Adrenal gland (tissue), 12 donors: ENCODE results near the gene TMEM108. TPM values are rescaled to one million over a fixed set of nuclear protein-coding genes. Genes with fewer than 3 reads are reported as not detected.
"Not testable (repeated sequence)": the region's sequence is repeated elsewhere in the genome, so short reads cannot be mapped to it uniquely, and the experiment has no call there.

ENCODE experiments used
- DNase-seq, 7 donors: peaks; one replicate each; pipeline ENCODE4 v3.0.0-alpha.2; 2019 to 2020
- H3K27ac ChIP-seq, 5 donors: fragments of 200-600 bp; sonication (generic) in 4 of 5; 1 replicate in 3 of 5; 2 replicates in 2 of 5; pipeline versions ENCODE4 v1.5.1 to v1.8.0; 2016 to 2020; ENCODE audit warnings: mild to moderate bottlenecking in 1 of 5
- H3K27me3 ChIP-seq: fragments of 200-600 bp; 2 replicates; pipeline ENCODE4 v1.8.0; 2021
- H3K36me3 ChIP-seq, 2 donors: fragments of 200-600 bp; replicated peaks in 1 of 2; 1 replicate in 1 of 2; 2 replicates in 1 of 2; pipeline versions ENCODE4 v1.5.1 to v1.8.0; 2018 to 2022
- H3K4me1 ChIP-seq, 2 donors: fragments of 200-600 bp; replicated peaks in 1 of 2; 1 replicate in 1 of 2; 2 replicates in 1 of 2; pipeline versions ENCODE4 v1.5.1 to v1.8.0; 2018 to 2021
- H3K4me3 ChIP-seq, 4 donors: fragments of 200-600 bp; sonication (generic) in 3 of 4; one replicate each; pipeline ENCODE4 v1.5.1; 2016 to 2018
- H3K9me3 ChIP-seq, 3 donors: fragments of 200-600 bp; sonication (generic) in 1 of 3; replicated peaks in 1 of 3; 1 replicate in 2 of 3; 2 replicates in 1 of 3; pipeline versions ENCODE4 v1.5.1 to v1.8.0; 2016 to 2021
- CTCF ChIP-seq, 6 experiments: fragments of 450-650 bp in 4 of 6; fragments of 200-600 bp in 2 of 6; sonication (generic) in 1 of 6; IDR thresholded peaks; 1 replicate in 5 of 6; 2 replicates in 1 of 6; pipeline versions ENCODE4 v1.5.1 to v1.8.0; 2016 to 2021; ENCODE audit warnings: antibody characterized with exemption in 6 of 6, mild to moderate bottlenecking in 2 of 6, moderate library complexity in 1 of 6
- POLR2A ChIP-seq, 2 donors: fragments of 450-650 bp; IDR thresholded peaks; one replicate each; pipeline ENCODE4 v1.6.1; 2017; ENCODE audit warnings: antibody characterized with exemption in 2 of 2, mild to moderate bottlenecking in 2 of 2, moderate library complexity in 1 of 2
- WGBS, 4 donors: extraction: QIAGEN DNeasy Blood & Tissue Kit in 2 of 4; methylation state at CpG; one replicate each; pipeline versions ENCODE4 v1.1.5 to v1.1.7; 2013 to 2017; 5-methylcytosine and 5-hydroxymethylcytosine counted together
- intact Hi-C, 2 donors: fragments of 100-400 bp; cut with DNase I; formaldehyde crosslinking; loops; one replicate each; pipeline versions ENCODE4 v1.14.1 to v1.15.0; 2022 to 2023
- polyA plus RNA-seq, 3 donors: library from polyadenylated mRNA; stranded (reverse); fragments of 200-250 nt in 2 of 3; fragments of 350-450 nt in 1 of 3; fragmentation: Illumina TruSeq in 1 of 3; extraction: RNeasy Lipid Tissue Mini Kit (QIAGEN cat#74804) in 1 of 3; gene quantifications; one replicate each; pipeline ENCODE4 v1.2.3, GENCODE V29; 2013 to 2014
- total RNA-seq, 9 donors: library from RNA; depleted of rRNA in 4 of 9; stranded (reverse); fragments of >200 nt in 4 of 9; fragments of 120-200 nt in 1 of 9; fragmentation: NEBNext Ultra II Directional in 1 of 9; extraction: Animal tissue kit (Norgen Biotek cat#: 25700) in 1 of 9; gene quantifications; one replicate each; pipeline versions ENCODE4 v1.1.0 to v1.2.4, GENCODE V29; 2013 to 2023
- donor health status: healthy with polysubstance abuse.
- donor health status: Bipolar disorder and iron deficiency.
- donor health status: DM: yes; HTN: yes; CAD: no.
- donor health status: DM: no; HTN: no; CAD: no.
- donor health status: DM: no; HTN: no; CAD: no.
- donor health status: DM: yes; HTN: yes; CAD: no.

TMEM108 gene
- total and polyA plus RNA-seq, 12 donors: 0.67 to 38.0 (median 14.8) TPM

GRCh38 chr3:133007601-133008000 is 30.6 kb upstream of the TMEM108 start:
- DNase-seq: no peak
- Histone ChIP-seq H3K36me3 (no peaks in the 10 kb centered on the region), H3K9me3 (no peaks in the 10 kb centered on the region), H3K4me3 (no peak overlapping the region), H3K27me3 (no peaks in the 10 kb centered on the region), H3K4me1 (no peaks in the 10 kb centered on the region), H3K27ac (no peak overlapping the region)
- intact Hi-C loops: no loop called here
- WGBS, 4 donors: 59 to 79% (median 77%) methylated on average over 2 of the region's 2 CpGs
- no peak for TF ChIP-seq CTCF (IDR thresholded peaks at IDR 0.05)
- TF ChIP-seq POLR2A (IDR thresholded peaks at IDR 0.05): no peak

DNA sequence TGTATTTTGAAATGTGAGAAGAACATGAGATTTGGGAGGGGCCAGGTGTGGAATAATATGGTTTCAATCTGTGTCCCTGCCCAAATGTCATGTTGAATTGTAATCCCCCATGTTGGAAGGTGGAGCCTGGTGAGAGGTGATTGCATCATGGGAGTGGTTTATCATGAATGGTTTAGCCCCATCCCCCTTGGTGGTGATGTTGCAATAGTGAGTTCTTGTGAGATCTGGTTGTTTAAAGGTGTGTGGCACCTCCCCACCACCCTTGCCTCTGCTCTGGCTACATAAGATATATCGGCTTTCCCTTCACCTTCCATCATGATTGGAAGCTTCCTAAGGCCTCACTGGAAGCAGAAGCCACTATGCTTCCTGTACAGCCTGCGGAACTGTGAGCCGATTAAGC is 23.9 kb upstream of the TMEM108 start:
- Histone ChIP-seq H3K4me3 (no peak overlapping the region), H3K27ac (no peak overlapping the region), H3K36me3 (no peaks in the 10 kb centered on the region), H3K9me3 (no peaks in the 10 kb centered on the region), H3K4me1 (no peaks in the 10 kb centered on the region), H3K27me3 (no peaks in the 10 kb centered on the region)
- no peak for DNase-seq
- WGBS, 4 donors: 94 to 98% (median 96%) methylated on average over 3 of the region's 3 CpGs
- intact Hi-C loops: no loop called here
- TF ChIP-seq CTCF (IDR thresholded peaks at IDR 0.05) (no peak), POLR2A (IDR thresholded peaks at IDR 0.05) (no peak)

DNA sequence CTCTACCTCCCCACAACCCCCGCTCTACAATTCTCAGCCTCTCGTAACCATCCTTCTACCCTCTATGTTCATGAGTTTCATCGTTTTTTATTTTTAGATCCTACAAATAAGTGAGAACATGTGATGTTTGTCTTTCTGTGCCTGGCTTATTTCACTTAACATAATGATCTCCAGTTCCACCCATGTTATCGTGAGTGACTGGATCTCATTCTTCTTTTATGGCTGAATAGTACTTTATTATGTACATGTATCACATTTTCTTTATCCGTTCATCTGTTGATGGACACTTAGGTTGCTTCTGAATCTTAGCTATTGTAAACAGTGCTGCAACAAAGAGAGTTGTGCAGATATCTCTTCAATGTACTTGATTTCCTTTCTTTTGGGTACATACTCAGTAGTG is 22.6 kb upstream of the TMEM108 start:
- H3K9me3 ChIP-seq, intact Hi-C loops: not testable (repeated sequence)
- 79 to 86% (median 80%) methylated on average over 5 of the region's 5 CpGs for WGBS, 4 donors

GRCh38 chr3:133016838-133017309 is 21.3 kb upstream of the TMEM108 start:
- TF ChIP-seq POLR2A (IDR thresholded peaks at IDR 0.05): no peak
- TF ChIP-seq CTCF (IDR thresholded peaks at IDR 0.05): no peak
- no peaks in the 10 kb centered on the region for H3K4me1 ChIP-seq
- H3K36me3 ChIP-seq: no peaks in the 10 kb centered on the region
- DNase-seq: no peak
- no peak overlapping the region for H3K27ac ChIP-seq
- 0 to 14% (median 2%) methylated on average over 1 of the region's 1 CpG for WGBS, 4 donors
- H3K9me3 ChIP-seq: no peaks in the 10 kb centered on the region
- intact Hi-C loops: no loop called here
- H3K27me3 ChIP-seq: no peaks in the 10 kb centered on the region
- no peak overlapping the region for H3K4me3 ChIP-seq

More for the DNA sequence above, 22.6 kb upstream of the TMEM108 start:
- not testable (repeated sequence) for H3K27me3 ChIP-seq, H3K36me3 ChIP-seq, H3K4me1 ChIP-seq, DNase-seq, H3K4me3 ChIP-seq, H3K27ac ChIP-seq

GRCh38 chr3:133018921-133019320 is 19.3 kb upstream of the TMEM108 start:
- Histone ChIP-seq H3K9me3 (no peaks in the 10 kb centered on the region), H3K4me1 (no peaks in the 10 kb centered on the region), H3K27ac (no peak overlapping the region), H3K27me3 (no peaks in the 10 kb centered on the region), H3K36me3 (no peaks in the 10 kb centered on the region), H3K4me3 (no peak overlapping the region)
- DNase-seq: no peak
- WGBS, 4 donors: 72 to 80% (median 77%) methylated on average over 3 of the region's 3 CpGs
- TF ChIP-seq CTCF (IDR thresholded peaks at IDR 0.05) (no peak), POLR2A (IDR thresholded peaks at IDR 0.05) (no peak)
- intact Hi-C loops: no loop called here
